Smooth muscle cell (in vitro differentiated cells): ENCODE results near the gene PRICKLE3. TPM values are rescaled to one million over a fixed set of nuclear protein-coding genes. Genes with fewer than 3 reads are reported as not detected.

Source experiments
- DNase-seq: peaks from one replicate; lab custom pipeline; 2025; ENCODE audit not compliant: unreplicated experiment; lab: John Stamatoyannopoulos, UW
- H2AFZ ChIP-seq: fragments of 200-600 bp; sonication (generic); 2 replicates; pipeline ENCODE4 v1.6.0; 2016; ENCODE audit warnings: antibody characterized with exemption, low read depth, mild to moderate bottlenecking
- H3F3A ChIP-seq: fragments of 200-600 bp; sonication (generic); 2 replicates; pipeline ENCODE4 v1.6.0; 2017; ENCODE audit warnings: antibody characterized with exemption, low read depth
- H3K27ac ChIP-seq: fragments of 200-600 bp; sonication (generic); 2 replicates; pipeline ENCODE4 v1.5.1; 2016; ENCODE audit warnings: low read depth, mild to moderate bottlenecking
- H3K27me3 ChIP-seq: fragments of 200-600 bp; sonication (generic); 2 replicates; pipeline ENCODE4 v1.6.1; 2016; ENCODE audit warnings: low read depth, mild to moderate bottlenecking
- H3K36me3 ChIP-seq: fragments of 200-600 bp; sonication (generic); 2 replicates; pipeline ENCODE4 v1.5.1; 2016; ENCODE audit warnings: low read depth
- H3K4me1 ChIP-seq: fragments of 200-600 bp; sonication (generic); 2 replicates; pipeline ENCODE4 v1.5.1; 2016; ENCODE audit warnings: low read depth
- H3K4me2 ChIP-seq: fragments of 200-600 bp; sonication (generic); 2 replicates; pipeline ENCODE4 v1.6.0; 2016; ENCODE audit warnings: mild to moderate bottlenecking
- H3K4me3 ChIP-seq: fragments of 200-600 bp; sonication (generic); 2 replicates; pipeline ENCODE4 v1.5.1; 2016; ENCODE audit warnings: mild to moderate bottlenecking
- H3K79me2 ChIP-seq: fragments of 200-600 bp; sonication (generic); 2 replicates; pipeline ENCODE4 v1.6.0; 2016; ENCODE audit warnings: low read depth, mild to moderate bottlenecking
- H3K9ac ChIP-seq: fragments of 200-600 bp; sonication (generic); 2 replicates; pipeline ENCODE4 v1.6.0; 2016; ENCODE audit warnings: low read depth
- H3K9me3 ChIP-seq: fragments of 200-600 bp; sonication (generic); replicated peaks from 2 replicates; pipeline ENCODE4 v1.5.1; 2016; ENCODE audit warnings: low read depth
- H4K20me1 ChIP-seq: fragments of 200-600 bp; sonication (generic); 2 replicates; pipeline ENCODE4 v1.6.0; 2016; ENCODE audit warnings: low read depth
- WGBS: methylation state at CpG from one replicate; pipeline ENCODE4 v1.1.7; 2016; ENCODE audit warnings: low lambda C conversion rate; 5-methylcytosine and 5-hydroxymethylcytosine counted together
- polyA plus RNA-seq: library from polyadenylated mRNA; unstranded; fragments of >200 nt; fragmentation: Nextera tagmentation; extraction: Ambion mirVana; gene quantifications from 2 replicates; pipeline ENCODE4 v1.2.1, GENCODE V29; 2016
- total RNA-seq: library from RNA; depleted of rRNA; stranded (reverse); fragments of >200 nt; gene quantifications from 2 replicates; pipeline ENCODE4 v1.2.3, GENCODE V29; 2014
- TF ChIP-seq, protein P1 (sequence below): fragments of 200-600 bp; sonication (generic); IDR thresholded peaks from 2 replicates; pipeline ENCODE4 v1.5.1; 2017; ENCODE audit warnings: borderline replicate concordance, mild to moderate bottlenecking, antibody characterized with exemption; ENCODE audit not compliant: insufficient read depth, poor library complexity, severe bottlenecking

Gene PRICKLE3
- total and polyA plus RNA-seq, 2 experiments from 2014 or later = 11.3 to 11.5 TPM

DNA sequence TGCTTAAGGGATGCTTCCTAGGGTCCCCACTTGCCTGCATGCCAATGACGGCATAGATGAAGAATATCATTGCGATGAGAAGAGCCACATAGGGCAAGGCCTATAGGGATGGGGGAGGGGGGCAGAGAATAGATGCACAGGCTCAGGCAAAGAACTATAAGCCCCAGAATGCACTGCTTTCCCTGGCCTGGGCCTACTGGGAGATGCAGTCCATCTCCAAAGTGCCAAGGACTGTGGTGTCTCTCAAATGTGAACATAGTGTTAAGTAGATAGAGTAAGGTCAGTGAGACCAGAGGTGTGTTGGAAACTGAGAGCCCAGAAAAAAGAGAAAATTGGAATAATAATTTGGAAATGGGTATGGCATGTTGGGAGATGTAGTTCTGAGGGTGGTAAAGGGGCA lies 26.0 kb upstream of the PRICKLE3 start:
- no peaks in the 10 kb centered on the region for H3K27me3 ChIP-seq
- 82% methylated on average over 2 of the region's 2 CpGs for WGBS
- DNase-seq = no peak
- no peak overlapping the region for H3K4me3 ChIP-seq
- no peaks in the 10 kb centered on the region for H3K9me3 ChIP-seq
- H3K4me1 ChIP-seq = no peaks in the 10 kb centered on the region
- no peak overlapping the region for H3K27ac ChIP-seq
- H3K79me2 ChIP-seq = no peaks in the 10 kb centered on the region
- H3K9ac ChIP-seq = no peak overlapping the region
- H3K4me2 ChIP-seq = no peak overlapping the region
- H3F3A ChIP-seq = no peaks in the 10 kb centered on the region
- no peak overlapping the region for H2AFZ ChIP-seq
- TF ChIP-seq, protein P1, sequence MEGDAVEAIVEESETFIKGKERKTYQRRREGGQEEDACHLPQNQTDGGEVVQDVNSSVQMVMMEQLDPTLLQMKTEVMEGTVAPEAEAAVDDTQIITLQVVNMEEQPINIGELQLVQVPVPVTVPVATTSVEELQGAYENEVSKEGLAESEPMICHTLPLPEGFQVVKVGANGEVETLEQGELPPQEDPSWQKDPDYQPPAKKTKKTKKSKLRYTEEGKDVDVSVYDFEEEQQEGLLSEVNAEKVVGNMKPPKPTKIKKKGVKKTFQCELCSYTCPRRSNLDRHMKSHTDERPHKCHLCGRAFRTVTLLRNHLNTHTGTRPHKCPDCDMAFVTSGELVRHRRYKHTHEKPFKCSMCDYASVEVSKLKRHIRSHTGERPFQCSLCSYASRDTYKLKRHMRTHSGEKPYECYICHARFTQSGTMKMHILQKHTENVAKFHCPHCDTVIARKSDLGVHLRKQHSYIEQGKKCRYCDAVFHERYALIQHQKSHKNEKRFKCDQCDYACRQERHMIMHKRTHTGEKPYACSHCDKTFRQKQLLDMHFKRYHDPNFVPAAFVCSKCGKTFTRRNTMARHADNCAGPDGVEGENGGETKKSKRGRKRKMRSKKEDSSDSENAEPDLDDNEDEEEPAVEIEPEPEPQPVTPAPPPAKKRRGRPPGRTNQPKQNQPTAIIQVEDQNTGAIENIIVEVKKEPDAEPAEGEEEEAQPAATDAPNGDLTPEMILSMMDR = no peak
- H3K36me3 ChIP-seq = no peaks in the 10 kb centered on the region
- no peaks in the 10 kb centered on the region for H4K20me1 ChIP-seq

DNA sequence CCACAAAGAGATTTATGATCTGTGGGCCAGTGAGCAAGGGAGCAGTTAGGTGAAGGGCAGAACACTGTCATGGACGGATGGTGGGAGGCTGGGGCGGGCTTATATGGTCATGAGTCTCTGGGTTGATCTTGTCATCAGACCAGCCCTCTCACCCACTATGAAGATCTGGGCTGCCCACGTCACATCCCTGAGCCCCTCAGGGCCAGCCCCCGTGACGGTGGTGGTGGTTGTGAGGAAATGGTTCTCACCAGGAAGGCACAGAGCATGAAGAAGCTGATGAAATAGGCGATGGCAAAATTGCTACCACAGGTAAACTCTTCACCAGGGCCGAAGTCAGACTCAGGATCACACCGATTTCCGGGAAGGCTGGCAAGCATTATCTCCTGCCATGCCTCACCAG lies 24.9 kb upstream of the PRICKLE3 start:
- Histone ChIP-seq H3F3A (no peaks in the 10 kb centered on the region), H3K27ac (no peak overlapping the region), H3K4me1 (no peaks in the 10 kb centered on the region), H3K4me3 (no peak overlapping the region), H4K20me1 (no peaks in the 10 kb centered on the region), H3K9ac (no peak overlapping the region), H3K4me2 (no peak overlapping the region), H2AFZ (no peak overlapping the region), H3K27me3 (no peaks in the 10 kb centered on the region), H3K79me2 (no peaks in the 10 kb centered on the region), H3K36me3 (no peaks in the 10 kb centered on the region), H3K9me3 (no peaks in the 10 kb centered on the region)
- TF ChIP-seq, protein P1 = no peak
- DNase-seq = no peak
- WGBS = 84% methylated on average over 9 of the region's 9 CpGs

DNA sequence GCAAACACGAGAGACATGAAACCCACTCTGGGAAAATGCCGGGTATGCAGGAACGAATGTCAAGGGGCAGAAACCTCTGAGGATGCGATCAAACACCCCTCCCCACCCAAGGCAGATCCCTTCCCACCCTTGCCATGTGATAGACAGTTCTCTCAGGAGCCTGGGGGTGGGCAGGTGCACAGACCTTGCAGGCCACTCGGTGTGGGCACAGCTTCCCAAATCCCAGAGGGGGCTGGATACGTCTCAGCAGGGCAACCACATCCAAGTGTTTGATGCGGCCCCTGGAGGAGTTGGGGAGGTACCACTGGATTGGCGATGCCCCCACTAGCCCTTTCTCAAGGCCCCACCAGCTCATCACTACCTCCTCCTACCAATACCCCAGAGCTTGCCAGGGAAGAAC lies 24.2 kb upstream of the PRICKLE3 start:
- no peak overlapping the region for H3K27ac ChIP-seq
- no peaks in the 10 kb centered on the region for H3K9me3 ChIP-seq
- no peak for DNase-seq
- H3K9ac ChIP-seq = no peak overlapping the region
- H2AFZ ChIP-seq = no peak overlapping the region
- H3K79me2 ChIP-seq = no peaks in the 10 kb centered on the region
- H3K4me1 ChIP-seq = no peaks in the 10 kb centered on the region
- H3F3A ChIP-seq = no peaks in the 10 kb centered on the region
- 72% methylated on average over 8 of the region's 8 CpGs for WGBS
- H3K36me3 ChIP-seq = no peaks in the 10 kb centered on the region
- no peaks in the 10 kb centered on the region for H3K27me3 ChIP-seq
- H3K4me3 ChIP-seq = no peak overlapping the region
- H3K4me2 ChIP-seq = no peak overlapping the region
- TF ChIP-seq, protein P1 = no peak
- H4K20me1 ChIP-seq = no peaks in the 10 kb centered on the region

DNA sequence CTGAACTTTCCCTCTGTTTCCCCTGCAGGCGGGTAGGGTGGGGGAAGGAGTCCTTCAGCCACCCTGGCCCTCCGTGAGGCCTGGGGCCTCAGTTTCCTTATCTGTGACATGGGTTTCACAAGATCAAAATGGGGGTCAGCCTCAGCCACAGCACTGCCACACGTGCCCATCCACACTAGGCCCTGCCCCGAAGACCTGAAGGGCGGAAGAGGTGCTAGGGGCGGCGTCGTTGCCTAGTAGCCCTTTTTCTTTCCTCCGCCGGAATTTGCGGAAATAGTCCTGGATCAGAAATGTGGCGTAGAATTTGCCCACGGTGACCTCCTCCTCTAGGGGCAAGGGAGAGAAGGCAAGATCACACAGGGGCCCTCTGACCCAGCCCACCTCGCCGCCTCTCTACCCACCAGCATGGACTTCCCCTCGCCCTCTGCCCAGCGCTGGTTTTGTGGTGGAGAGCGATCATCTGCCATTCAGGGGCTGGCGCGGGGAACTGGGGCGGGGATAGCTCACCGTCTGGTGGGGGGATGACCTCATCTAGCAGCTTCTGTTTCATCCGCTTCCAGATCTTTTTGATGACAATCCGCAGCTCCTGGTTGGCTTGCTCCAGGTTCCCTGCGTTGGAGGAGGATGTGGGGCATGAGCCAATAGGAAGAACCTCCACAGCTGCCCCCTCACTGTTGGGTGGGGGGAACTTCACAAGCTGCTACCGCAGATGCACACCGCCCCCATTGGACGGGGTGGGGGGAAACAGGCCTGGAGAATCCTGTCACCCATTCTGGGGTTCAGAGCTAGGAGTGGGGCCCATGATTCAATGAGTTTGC lies 23.5 kb upstream of the PRICKLE3 start:
- no peak for DNase-seq
- no peak overlapping the region for H3K9ac ChIP-seq
- no peaks in the 10 kb centered on the region for H3K27me3 ChIP-seq
- H3F3A ChIP-seq = no peaks in the 10 kb centered on the region
- H3K4me3 ChIP-seq = no peak overlapping the region
- TF ChIP-seq, protein P1 = no peak
- no peaks in the 10 kb centered on the region for H3K79me2 ChIP-seq
- no peaks in the 10 kb centered on the region for H3K36me3 ChIP-seq
- no peaks in the 10 kb centered on the region for H4K20me1 ChIP-seq
- H3K4me1 ChIP-seq = no peaks in the 10 kb centered on the region
- no peak overlapping the region for H2AFZ ChIP-seq
- H3K4me2 ChIP-seq = no peak overlapping the region
- no peak overlapping the region for H3K27ac ChIP-seq
- H3K9me3 ChIP-seq = no peaks in the 10 kb centered on the region
- WGBS = 65% methylated on average over 20 of the region's 28 CpGs
